ENCODE results near the gene PRKACB.
A peak's percentile ranks its signal among the peaks of the same experiment; 100 is the strongest.

The PRKACB gene

DNA sequence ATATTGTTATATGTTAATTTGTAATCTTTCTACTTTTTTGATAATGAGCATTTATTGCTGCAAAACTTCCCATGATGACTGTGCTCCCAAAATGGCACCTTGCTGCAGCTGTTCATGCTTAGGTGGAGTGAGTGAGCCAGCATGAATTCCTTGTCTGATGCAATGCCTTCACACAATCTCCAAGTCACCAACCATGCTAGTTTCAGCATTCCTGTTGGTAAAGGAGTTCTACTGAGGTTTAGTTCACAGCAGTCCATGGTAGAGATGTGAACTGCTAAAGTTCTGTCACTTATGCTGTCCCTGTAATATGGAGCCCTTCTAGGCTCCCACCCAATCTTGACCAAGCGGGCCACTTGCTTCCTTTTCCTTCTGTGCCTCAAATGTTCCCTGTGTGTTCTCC, 26.2 kb upstream of the PRKACB start:
- H3K36me3 ChIP-seq (ENCODE audit: control insufficient read depth in 2 of 2, insufficient read depth in 2 of 2, low read length in 2 of 2): no peaks in the 10 kb centered on the region
- H3K4me3 ChIP-seq (ENCODE audit: low read length in 2 of 2): no peak overlapping the region
- H3K4me1 ChIP-seq (ENCODE audit: control insufficient read depth in 2 of 2, insufficient read depth in 2 of 2, low read length in 2 of 2): no peaks in the 10 kb centered on the region
- no peaks in the 10 kb centered on the region for H3K27me3 ChIP-seq (ENCODE audit: control insufficient read depth in 2 of 2, insufficient read depth in 2 of 2, low read length in 2 of 2)
- H3K9me3 ChIP-seq (ENCODE audit: control insufficient read depth in 2 of 2, low read length in 2 of 2): no peaks in the 10 kb centered on the region
- no peak overlapping the region for H3K9ac ChIP-seq (ENCODE audit: low read depth in 1 of 2, low read length in 2 of 2)
- H3K27ac ChIP-seq (ENCODE audit: low read depth in 2 of 2, low read length in 2 of 2): no peak overlapping the region

DNA sequence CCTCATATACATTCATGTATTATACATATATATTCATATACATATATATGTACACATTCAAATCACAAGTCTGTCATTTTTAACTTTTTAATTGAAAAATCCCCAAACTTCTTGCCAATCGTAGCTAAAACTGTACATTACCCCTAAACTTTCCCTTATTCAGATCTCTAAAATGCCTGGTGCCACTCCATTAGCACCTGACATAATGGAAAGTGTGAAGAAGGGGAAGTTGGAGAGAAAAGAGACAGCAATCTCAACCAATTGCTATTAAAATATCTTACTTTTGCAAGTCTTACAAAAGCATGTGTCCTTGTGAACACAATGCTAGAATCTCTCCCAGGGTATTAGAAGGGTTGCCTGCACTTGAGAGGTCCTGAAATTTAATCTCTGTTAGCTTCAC, 22.7 kb upstream of the PRKACB start:
- H3K27ac ChIP-seq (ENCODE audit: low read depth in 2 of 2, low read length in 2 of 2): no peak overlapping the region
- no peaks in the 10 kb centered on the region for H3K36me3 ChIP-seq (ENCODE audit: control insufficient read depth in 2 of 2, insufficient read depth in 2 of 2, low read length in 2 of 2)
- no peaks in the 10 kb centered on the region for H3K27me3 ChIP-seq (ENCODE audit: control insufficient read depth in 2 of 2, insufficient read depth in 2 of 2, low read length in 2 of 2)
- no peaks in the 10 kb centered on the region for H3K4me1 ChIP-seq (ENCODE audit: control insufficient read depth in 2 of 2, insufficient read depth in 2 of 2, low read length in 2 of 2)
- no peak overlapping the region for H3K4me3 ChIP-seq (ENCODE audit: low read length in 2 of 2)
- H3K9ac ChIP-seq (ENCODE audit: low read depth in 1 of 2, low read length in 2 of 2): no peak overlapping the region
- H3K9me3 ChIP-seq (ENCODE audit: control insufficient read depth in 2 of 2, low read length in 2 of 2): no peaks in the 10 kb centered on the region

- no peaks in the 10 kb centered on the region for H3K27me3 ChIP-seq (ENCODE audit: control insufficient read depth in 2 of 2, insufficient read depth in 2 of 2, low read length in 2 of 2)
- no peaks in the 10 kb centered on the region for H3K4me1 ChIP-seq (ENCODE audit: control insufficient read depth in 2 of 2, insufficient read depth in 2 of 2, low read length in 2 of 2)
- H3K27ac ChIP-seq (ENCODE audit: low read depth in 2 of 2, low read length in 2 of 2): no peak overlapping the region
- H3K36me3 ChIP-seq (ENCODE audit: control insufficient read depth in 2 of 2, insufficient read depth in 2 of 2, low read length in 2 of 2): no peaks in the 10 kb centered on the region
- H3K9ac ChIP-seq (ENCODE audit: low read depth in 1 of 2, low read length in 2 of 2): no peak overlapping the region
- no peak overlapping the region for H3K4me3 ChIP-seq (ENCODE audit: low read length in 2 of 2)
- no peaks in the 10 kb centered on the region for H3K9me3 ChIP-seq (ENCODE audit: control insufficient read depth in 2 of 2, low read length in 2 of 2)
Measured at GRCh38 chr1:84122780-84123382, 21.2 kb upstream of the PRKACB start.

- Histone ChIP-seq H3K9me3 (ENCODE audit: control insufficient read depth in 2 of 2, low read length in 2 of 2) (no peaks in the 10 kb centered on the region), H3K27me3 (ENCODE audit: control insufficient read depth in 2 of 2, insufficient read depth in 2 of 2, low read length in 2 of 2) (no peaks in the 10 kb centered on the region), H3K4me1 (ENCODE audit: control insufficient read depth in 2 of 2, insufficient read depth in 2 of 2, low read length in 2 of 2) (no peaks in the 10 kb centered on the region), H3K9ac (ENCODE audit: low read depth in 1 of 2, low read length in 2 of 2) (no peak overlapping the region), H3K4me3 (ENCODE audit: low read length in 2 of 2) (no peak overlapping the region), H3K27ac (ENCODE audit: low read depth in 2 of 2, low read length in 2 of 2) (no peak overlapping the region), H3K36me3 (ENCODE audit: control insufficient read depth in 2 of 2, insufficient read depth in 2 of 2, low read length in 2 of 2) (no peaks in the 10 kb centered on the region)
Measured at GRCh38 chr1:84133479-84133878, 10.6 kb upstream of the PRKACB start.

GRCh38 chr1:84135341-84135740, 8.7 kb upstream of the PRKACB start:
- Histone ChIP-seq H3K4me3 (ENCODE audit: low read length in 2 of 2) (no peak overlapping the region), H3K36me3 (ENCODE audit: control insufficient read depth in 2 of 2, insufficient read depth in 2 of 2, low read length in 2 of 2) (no peaks in the 10 kb centered on the region), H3K9me3 (ENCODE audit: control insufficient read depth in 2 of 2, low read length in 2 of 2) (no peaks in the 10 kb centered on the region), H3K27ac (ENCODE audit: low read depth in 2 of 2, low read length in 2 of 2) (no peak overlapping the region), H3K27me3 (ENCODE audit: control insufficient read depth in 2 of 2, insufficient read depth in 2 of 2, low read length in 2 of 2) (no peaks in the 10 kb centered on the region), H3K4me1 (ENCODE audit: control insufficient read depth in 2 of 2, insufficient read depth in 2 of 2, low read length in 2 of 2) (no peaks in the 10 kb centered on the region), H3K9ac (ENCODE audit: low read depth in 1 of 2, low read length in 2 of 2) (no peak overlapping the region)

DNA sequence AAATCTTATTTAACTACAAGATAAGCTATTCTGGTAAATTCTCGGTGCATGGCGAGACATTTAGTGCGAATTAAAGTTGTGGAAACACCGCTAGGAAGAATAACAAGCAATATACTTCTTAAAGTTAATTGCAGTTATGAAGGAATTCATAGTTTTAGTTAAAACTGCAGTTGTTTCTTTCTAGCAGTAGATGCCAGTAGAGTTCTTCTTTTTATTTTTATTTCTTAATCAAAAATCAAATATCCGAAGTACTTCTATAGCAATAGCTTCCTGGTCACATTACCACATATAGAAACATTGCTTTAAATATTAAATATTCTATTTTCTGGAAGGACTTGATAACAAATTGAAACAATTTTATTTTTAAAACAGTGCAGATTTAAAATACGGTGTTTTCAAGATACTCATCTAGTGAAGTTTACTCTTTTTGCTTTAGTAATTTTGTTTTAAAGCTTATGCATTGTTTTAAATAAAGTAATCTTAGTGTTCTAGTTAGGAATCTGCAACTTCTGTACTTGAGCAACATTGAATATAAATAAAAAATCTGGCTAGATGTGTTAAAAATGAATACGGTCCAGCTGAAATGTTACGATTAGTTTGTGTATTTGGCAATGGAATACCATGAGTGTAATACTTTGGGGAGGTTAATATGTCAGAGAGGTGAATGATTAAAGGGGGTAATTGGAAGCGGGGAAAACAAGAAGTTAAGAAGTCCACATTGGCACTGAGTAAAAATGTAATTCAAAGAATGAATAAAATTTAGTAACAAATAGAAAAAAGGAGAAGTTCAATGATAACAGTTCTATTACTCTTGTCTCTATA, 2.7 kb upstream of the PRKACB start:
- no peaks in the 10 kb centered on the region for H3K36me3 ChIP-seq (ENCODE audit: control insufficient read depth in 2 of 2, insufficient read depth in 2 of 2, low read length in 2 of 2)
- H3K4me3 ChIP-seq (ENCODE audit: low read length in 2 of 2): peak overlapping the region in 1 of 2 donors; percentile 16
- no peaks in the 10 kb centered on the region for H3K27me3 ChIP-seq (ENCODE audit: control insufficient read depth in 2 of 2, insufficient read depth in 2 of 2, low read length in 2 of 2)
- H3K9me3 ChIP-seq (ENCODE audit: control insufficient read depth in 2 of 2, low read length in 2 of 2): no peaks in the 10 kb centered on the region
- no peak overlapping the region for H3K27ac ChIP-seq (ENCODE audit: low read depth in 2 of 2, low read length in 2 of 2)
- H3K4me1 ChIP-seq (ENCODE audit: control insufficient read depth in 2 of 2, insufficient read depth in 2 of 2, low read length in 2 of 2): peaks cover 0 to 8% of the 10 kb centered on the region in 2 donors
- H3K9ac ChIP-seq (ENCODE audit: low read depth in 1 of 2, low read length in 2 of 2): no peak overlapping the region

DNA sequence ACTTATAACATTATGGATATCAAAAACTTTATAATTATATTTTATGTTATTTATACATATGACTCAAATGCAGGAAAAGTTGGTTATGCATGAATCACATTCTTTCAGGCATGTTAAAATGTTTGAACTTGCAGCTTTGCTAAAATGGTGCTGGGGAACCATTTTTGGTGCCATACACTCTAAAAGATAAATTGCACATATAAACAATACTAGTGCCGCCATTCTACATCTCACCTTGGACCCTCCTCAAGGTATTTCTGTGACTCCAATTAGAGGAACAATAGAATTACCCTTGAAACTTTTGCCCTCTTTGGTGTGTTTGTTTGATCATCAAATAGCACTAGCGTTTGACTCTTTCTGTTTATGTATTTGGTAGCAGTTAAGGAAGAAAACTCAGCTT, 997 bp downstream of the PRKACB start:
- peaks cover 0 to 11% of the 10 kb centered on the region in 2 donors for H3K4me1 ChIP-seq (ENCODE audit: control insufficient read depth in 2 of 2, insufficient read depth in 2 of 2, low read length in 2 of 2)
- peak overlapping the region; percentile 84 to 90 for H3K27ac ChIP-seq (ENCODE audit: low read depth in 2 of 2, low read length in 2 of 2)
- peaks cover 0 to 3% of the 10 kb centered on the region in 2 donors for H3K36me3 ChIP-seq (ENCODE audit: control insufficient read depth in 2 of 2, insufficient read depth in 2 of 2, low read length in 2 of 2)
- no peaks in the 10 kb centered on the region for H3K27me3 ChIP-seq (ENCODE audit: control insufficient read depth in 2 of 2, insufficient read depth in 2 of 2, low read length in 2 of 2)
- H3K4me3 ChIP-seq (ENCODE audit: low read length in 2 of 2): peak overlapping the region; percentile 77 to 88
- no peaks in the 10 kb centered on the region for H3K9me3 ChIP-seq (ENCODE audit: control insufficient read depth in 2 of 2, low read length in 2 of 2)
- H3K9ac ChIP-seq (ENCODE audit: low read depth in 1 of 2, low read length in 2 of 2): peak overlapping the region; percentile 61 to 76

- peak overlapping the region; percentile 77 to 88 for H3K4me3 ChIP-seq (ENCODE audit: low read length in 2 of 2)
- H3K27ac ChIP-seq (ENCODE audit: low read depth in 2 of 2, low read length in 2 of 2): peak overlapping the region in 1 of 2 donors; percentile 90
Measured at GRCh38 chr1:84146411-84147032, 2.5 kb downstream of the PRKACB start.

DNA sequence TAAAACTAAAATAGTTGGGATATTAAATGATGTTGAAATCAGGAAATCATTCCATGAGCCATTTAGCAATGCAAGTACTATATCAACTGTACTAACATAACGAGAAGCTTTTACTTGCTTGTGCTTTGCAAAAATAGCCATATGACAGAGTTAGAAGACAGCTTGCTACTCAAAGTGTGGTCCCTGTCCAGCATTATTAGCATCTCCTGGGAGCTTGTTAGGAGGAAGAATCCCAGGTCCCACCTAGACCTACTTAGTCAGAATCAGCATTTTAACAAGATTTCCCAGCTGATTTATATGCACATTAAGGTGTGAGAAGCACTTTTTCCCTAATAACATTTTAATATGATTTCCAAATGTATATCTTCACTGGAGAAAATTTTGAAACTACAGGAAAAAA, 4.7 kb downstream of the PRKACB start:
- H3K4me3 ChIP-seq (ENCODE audit: low read length in 2 of 2): no peak overlapping the region
- H3K9me3 ChIP-seq (ENCODE audit: control insufficient read depth in 2 of 2, low read length in 2 of 2): no peaks in the 10 kb centered on the region
- H3K4me1 ChIP-seq (ENCODE audit: control insufficient read depth in 2 of 2, insufficient read depth in 2 of 2, low read length in 2 of 2): peaks cover 0 to 5% of the 10 kb centered on the region in 2 donors
- H3K27ac ChIP-seq (ENCODE audit: low read depth in 2 of 2, low read length in 2 of 2): no peak overlapping the region
- peaks cover 0 to 3% of the 10 kb centered on the region in 2 donors for H3K36me3 ChIP-seq (ENCODE audit: control insufficient read depth in 2 of 2, insufficient read depth in 2 of 2, low read length in 2 of 2)
- H3K27me3 ChIP-seq (ENCODE audit: control insufficient read depth in 2 of 2, insufficient read depth in 2 of 2, low read length in 2 of 2): no peaks in the 10 kb centered on the region
- H3K9ac ChIP-seq (ENCODE audit: low read depth in 1 of 2, low read length in 2 of 2): no peak overlapping the region

More at GRCh38 chr1:84146411-84147032, 2.5 kb downstream of the PRKACB start:
- Histone ChIP-seq H3K9ac (ENCODE audit: low read depth in 1 of 2, low read length in 2 of 2) (peak overlapping the region; percentile 61 to 76), H3K27me3 (ENCODE audit: control insufficient read depth in 2 of 2, insufficient read depth in 2 of 2, low read length in 2 of 2) (no peaks in the 10 kb centered on the region), H3K9me3 (ENCODE audit: control insufficient read depth in 2 of 2, low read length in 2 of 2) (no peaks in the 10 kb centered on the region), H3K36me3 (ENCODE audit: control insufficient read depth in 2 of 2, insufficient read depth in 2 of 2, low read length in 2 of 2) (peaks cover 0 to 3% of the 10 kb centered on the region in 2 donors), H3K4me1 (ENCODE audit: control insufficient read depth in 2 of 2, insufficient read depth in 2 of 2, low read length in 2 of 2) (peaks cover 0 to 10% of the 10 kb centered on the region in 2 donors)

DNA sequence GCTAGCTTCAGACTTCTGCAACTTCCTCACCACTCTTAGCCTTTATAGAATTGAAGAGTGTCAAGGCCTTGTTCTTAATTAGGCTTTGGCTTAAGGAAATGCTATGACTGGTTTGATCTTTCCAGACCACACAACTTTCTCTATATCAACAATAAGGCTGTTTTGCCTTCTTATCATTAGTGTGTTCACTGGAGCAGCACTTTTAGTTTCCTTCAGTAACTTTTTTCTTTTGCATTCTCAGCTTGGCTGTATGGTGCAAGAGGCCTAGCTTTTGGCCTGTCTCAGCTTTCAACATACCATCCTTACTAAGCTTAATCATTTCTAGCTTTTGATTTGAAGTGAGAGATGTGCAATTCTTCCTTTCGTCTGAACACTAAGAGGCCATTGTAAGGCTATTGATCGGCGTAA, 8.6 kb downstream of the PRKACB start:
- Histone ChIP-seq H3K9ac (ENCODE audit: low read depth in 1 of 2, low read length in 2 of 2) (no peak overlapping the region), H3K4me3 (ENCODE audit: low read length in 2 of 2) (no peak overlapping the region), H3K27ac (ENCODE audit: low read depth in 2 of 2, low read length in 2 of 2) (no peak overlapping the region), H3K4me1 (ENCODE audit: control insufficient read depth in 2 of 2, insufficient read depth in 2 of 2, low read length in 2 of 2) (peaks cover 0 to 4% of the 10 kb centered on the region in 2 donors), H3K36me3 (ENCODE audit: control insufficient read depth in 2 of 2, insufficient read depth in 2 of 2, low read length in 2 of 2) (peaks cover 0 to 3% of the 10 kb centered on the region in 2 donors), H3K27me3 (ENCODE audit: control insufficient read depth in 2 of 2, insufficient read depth in 2 of 2, low read length in 2 of 2) (no peaks in the 10 kb centered on the region), H3K9me3 (ENCODE audit: control insufficient read depth in 2 of 2, low read length in 2 of 2) (no peaks in the 10 kb centered on the region)

Data from mucosa of rectum (tissue), 2 donors.